HG03575 (cell line): ENCODE results near the gene FTCD.

ENCODE experiments used
- ATAC-seq: cut with Tn5 transposase; IDR thresholded peaks from one replicate; pipeline ENCODE4 v1.9.1; 2021; ENCODE audit not compliant: unreplicated experiment, insufficient number of reproducible peaks, low FRiP score; ENCODE audit errors: extremely low read depth

FTCD gene

DNA sequence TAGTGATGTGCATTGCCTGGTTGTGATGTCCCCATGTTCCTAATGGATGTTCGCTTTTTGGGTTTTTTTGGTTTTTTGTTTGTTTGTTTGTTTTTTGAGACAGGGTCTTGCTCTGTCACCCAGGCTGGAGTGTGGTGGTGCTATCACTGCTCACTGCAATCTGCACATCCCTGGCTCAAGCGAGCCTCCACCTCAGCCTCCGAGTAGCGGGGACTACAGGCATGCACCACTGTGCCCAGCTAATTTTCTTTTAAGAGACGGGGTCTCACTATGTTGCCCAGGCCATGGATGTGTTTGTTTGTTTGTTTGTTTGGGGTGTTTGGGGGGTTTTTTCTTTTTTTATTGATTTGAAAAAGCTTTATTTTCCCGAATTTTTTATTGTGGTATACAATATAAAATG, 55.4 kb downstream of the FTCD start:
- no peak for ATAC-seq

- no peak for ATAC-seq
These were observed 55.9 kb downstream of the FTCD start for GRCh38 chr21:46099476-46099875.

- no peak for ATAC-seq
These were observed 56.9 kb downstream of the FTCD start for GRCh38 chr21:46098303-46099141.

- ATAC-seq = no peak
These were observed 57.8 kb downstream of the FTCD start, which contains the start of gene COL6A2 for GRCh38 chr21:46097336-46098293. COL6A2 (plus strand) TSS chr21:46098112.

DNA sequence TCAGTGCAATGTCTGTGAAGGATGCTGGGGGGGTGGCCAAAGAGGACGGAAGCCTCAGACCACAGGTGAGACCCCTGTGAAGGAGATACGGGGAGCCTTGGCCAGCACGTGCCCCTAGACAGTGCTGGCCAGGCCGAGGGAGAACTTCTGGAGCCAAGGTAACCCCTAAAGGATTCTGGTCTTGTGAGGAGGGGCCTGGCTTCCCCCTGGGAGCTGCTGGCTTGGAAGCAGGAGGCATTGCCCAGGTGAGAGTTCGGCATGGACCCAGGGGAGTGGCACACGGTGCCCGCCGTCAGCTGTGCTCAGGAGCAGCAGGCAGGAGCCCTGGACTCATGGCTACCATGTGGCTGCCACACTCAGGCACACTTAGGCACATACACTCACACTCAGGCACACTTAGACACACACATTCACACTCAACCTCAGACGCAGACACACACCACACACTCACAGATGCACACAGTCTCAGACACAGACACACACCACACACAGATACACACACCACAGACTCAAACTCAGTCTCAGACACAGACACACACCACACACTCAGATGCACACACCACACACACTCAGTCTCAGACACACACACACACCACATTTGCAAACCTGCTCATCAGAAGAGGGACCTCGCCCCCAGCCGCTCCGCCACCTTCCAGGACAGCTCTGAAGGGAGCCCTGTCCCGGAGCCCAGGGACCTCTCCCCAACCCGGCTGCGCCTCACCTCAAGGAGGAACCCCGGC, 58.6 kb downstream of the FTCD start:
- no peak for ATAC-seq

GRCh38 chr21:46095814-46096595, 59.4 kb downstream of the FTCD start:
- ATAC-seq = no peak

GRCh38 chr21:46095083-46095719, 60.2 kb downstream of the FTCD start:
- no peak for ATAC-seq

GRCh38 chr21:46094401-46095082, 60.8 kb downstream of the FTCD start:
- no peak for ATAC-seq

DNA sequence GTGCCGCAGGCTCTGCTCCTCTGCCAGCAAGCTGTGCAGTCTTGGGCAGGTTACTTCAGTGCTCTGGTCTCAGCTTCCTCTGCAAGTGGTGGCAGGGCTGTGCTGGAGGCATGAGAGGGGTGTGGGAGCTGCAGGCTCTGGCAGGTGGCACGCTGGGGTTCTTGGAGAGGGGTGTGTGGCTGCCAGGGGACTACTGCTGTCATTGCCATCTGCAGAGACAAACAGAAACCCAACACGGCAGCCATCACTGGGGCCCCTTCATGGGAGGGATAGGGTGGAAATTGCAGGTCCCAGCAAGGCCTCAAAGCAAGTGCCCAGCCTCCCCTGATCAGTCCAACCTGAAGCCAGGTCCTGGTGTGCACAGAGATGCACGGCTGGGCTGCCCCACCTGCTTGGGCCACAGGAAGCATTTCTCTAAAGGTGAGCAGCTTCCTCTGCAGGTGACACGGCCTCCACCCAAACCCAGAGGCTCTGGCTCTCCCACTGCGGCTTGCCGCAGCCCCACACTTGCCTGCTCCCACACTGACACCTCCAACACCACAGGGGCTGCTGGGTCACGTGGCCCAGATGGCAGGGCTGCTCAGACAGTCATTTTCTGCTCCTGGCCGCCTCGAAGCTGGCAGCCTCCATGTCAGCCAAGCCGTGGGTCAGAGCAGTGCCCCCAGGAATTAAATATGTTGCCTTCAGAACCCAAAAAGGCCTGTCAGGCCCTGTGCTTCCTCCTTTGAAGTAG, 61.5 kb downstream of the FTCD start:
- ATAC-seq = no peak

DNA sequence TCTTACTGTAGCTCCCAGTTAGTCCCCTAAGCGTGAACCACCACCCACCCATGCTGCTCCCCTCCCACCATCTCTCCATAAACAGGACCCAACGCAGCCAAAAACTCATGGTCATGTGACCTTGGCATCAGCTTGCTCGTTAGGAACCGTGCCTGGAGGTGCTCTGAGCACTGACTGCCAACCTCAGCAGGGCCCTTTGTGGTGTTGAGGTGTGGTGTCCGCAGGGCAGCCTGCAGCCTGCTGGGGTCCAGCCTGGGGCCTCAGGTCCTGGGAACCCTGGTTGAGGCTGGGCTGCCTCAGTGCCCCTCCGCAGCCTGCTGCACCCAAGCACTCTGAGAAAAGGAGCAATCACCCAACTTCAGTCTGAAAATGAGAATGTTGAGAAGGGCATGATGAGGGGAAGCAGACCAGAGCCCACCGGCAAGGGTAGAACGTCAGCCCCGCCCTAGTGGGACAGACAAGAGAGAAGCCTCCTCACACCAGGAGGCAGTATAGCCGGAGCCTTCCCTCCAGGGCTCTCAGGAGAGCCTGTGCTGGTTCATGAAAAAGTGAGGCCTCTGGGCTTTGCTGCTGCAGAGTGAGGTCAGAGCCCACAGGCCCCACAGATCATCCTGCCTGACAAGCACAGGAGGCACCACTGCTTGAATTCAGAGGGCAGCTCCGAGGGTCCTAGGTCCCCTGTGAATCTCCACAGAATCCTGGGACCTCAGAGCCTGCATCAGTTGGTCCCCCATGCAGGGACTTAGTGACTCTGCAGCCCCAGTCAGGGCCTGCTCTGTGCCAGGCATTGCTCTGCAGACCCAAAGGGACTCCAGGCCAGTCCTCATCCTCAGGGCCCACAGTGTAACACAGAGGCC, 62.3 kb downstream of the FTCD start:
- ATAC-seq = no peak

DNA sequence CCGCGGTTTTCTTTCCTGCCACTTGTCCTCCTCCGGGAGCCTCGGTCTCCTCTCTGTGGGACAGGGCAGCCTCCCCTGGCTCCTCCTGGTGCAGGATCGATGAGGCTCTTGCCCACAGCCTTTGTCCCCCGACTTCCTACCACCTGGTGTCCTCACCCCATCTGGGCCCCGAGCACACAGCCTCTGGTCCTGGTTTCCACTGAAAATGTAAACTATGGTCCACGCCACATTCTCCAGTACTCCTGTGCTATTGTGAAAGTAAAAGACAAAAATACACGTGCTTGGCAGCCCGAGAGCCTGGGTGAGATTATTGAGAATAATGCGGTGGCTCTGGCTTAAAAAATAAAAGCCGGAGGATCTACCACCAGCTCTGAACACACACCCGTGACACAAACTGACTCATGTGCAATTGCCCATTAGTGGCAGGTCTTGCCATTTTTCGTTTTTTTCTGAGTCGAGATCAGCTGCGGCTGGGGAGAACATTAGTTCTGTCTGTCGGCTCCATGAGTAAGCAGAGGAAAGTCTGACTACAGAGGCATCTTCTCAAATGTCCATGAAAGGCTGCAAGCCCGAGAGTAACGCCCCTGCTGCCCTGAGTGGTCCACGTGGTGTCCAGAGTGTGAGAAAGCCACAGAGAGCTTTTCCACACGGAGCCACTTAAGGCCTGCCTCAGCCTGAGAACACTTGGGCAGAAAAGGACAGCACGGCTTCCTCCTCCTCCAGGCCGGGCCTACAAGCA, 63.2 kb downstream of the FTCD start:
- no peak for ATAC-seq

- ATAC-seq = no peak
These were observed 63.8 kb downstream of the FTCD start for GRCh38 chr21:46091631-46092025.

- no peak for ATAC-seq
These were observed 64.3 kb downstream of the FTCD start for GRCh38 chr21:46091118-46091517.

DNA sequence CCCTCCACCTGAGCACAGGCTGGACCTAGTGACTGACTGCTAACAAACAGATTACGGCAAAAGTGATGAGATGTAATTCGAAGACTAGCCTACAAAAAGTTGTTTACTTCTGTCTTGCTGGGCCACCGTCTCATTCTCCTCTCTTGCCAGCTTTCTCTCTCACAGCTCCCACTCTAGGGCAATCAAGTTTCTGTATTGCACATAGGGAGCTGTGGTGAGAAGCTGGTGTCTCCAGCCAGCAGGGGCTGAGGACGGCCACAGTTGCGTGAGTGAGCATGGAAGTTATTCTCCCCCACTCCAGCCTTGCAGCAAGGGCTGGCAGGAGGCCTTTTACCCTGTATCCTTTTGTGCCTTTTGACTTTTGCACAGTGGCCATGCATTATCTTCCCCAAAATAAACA, 66.1 kb downstream of the FTCD start:
- ATAC-seq = no peak

DNA sequence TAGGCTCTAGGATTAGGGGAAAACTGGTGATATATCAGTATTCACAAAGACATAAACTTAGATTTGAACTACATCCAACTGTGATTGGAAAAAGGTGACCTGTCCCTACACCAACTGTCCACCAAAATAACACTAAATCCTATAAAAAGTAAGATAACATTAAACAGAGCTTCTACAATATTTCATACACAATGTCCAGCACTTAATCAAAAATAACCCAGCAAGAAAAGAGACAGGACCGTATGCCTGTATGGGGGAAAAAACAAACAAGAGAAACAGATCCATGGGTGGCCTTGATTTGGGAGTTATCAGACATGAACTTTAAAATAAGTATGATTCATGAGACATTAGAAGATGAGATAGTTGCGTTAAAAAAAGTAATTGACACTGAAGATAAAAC, 67.2 kb downstream of the FTCD start:
- no peak for ATAC-seq
